HG02973 (cell line): ENCODE data around the gene TRIM40.
"Not testable (repeated sequence)": the region's sequence is repeated elsewhere in the genome, so short reads cannot be mapped to it uniquely, and the experiment has no call there.

Source experiments
- ATAC-seq: cut with Tn5 transposase; IDR thresholded peaks from one replicate; pipeline ENCODE4 v1.9.1; 2021; ENCODE audit warnings: moderate library complexity; ENCODE audit not compliant: unreplicated experiment

TRIM40 gene

GRCh38 chr6:30162265-30163089 lies 26.5 kb downstream of the TRIM40 start:
- no peak for ATAC-seq

GRCh38 chr6:30163090-30163917 lies 27.4 kb downstream of the TRIM40 start, which contains the start of gene TRIM15:
Gene TRIM15, plus strand, starts transcription at chr6:30163546. Its CDS starts 139 bp downstream, at chr6:30163685.
- ATAC-seq: no peak

DNA sequence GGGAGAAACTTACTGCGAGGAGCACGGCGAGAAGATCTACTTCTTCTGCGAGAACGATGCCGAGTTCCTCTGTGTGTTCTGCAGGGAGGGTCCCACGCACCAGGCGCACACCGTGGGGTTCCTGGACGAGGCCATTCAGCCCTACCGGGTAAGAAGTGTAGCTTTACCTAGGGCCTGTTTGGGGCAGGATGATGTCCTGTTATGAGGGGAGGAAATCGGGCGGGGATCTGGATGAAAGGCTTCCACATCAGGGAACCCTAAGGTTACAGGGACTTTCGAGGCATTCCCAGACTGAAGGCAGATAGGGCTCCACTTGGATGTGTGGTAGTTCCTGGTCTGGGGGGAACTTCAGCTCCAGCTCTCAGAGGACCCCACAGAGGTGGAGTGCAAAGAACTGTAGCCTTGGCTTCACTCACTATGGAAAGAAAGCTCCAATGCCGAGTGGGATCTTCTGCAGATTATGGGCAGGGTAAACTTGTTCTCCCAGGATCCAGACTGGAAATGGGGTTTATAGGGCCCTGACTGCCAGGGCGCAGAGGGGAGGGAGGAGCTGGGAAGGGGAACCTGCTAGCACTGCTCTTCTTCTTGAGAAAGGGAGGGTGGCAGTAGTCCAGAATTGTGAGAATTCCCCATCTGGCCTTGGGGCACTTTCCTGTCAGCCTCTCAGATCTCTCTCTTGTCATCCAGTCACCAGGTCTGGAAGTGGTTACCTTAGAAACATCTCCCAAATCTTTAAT lies 28.1 kb downstream of the TRIM40 start:
- ATAC-seq: no peak

- no peak for ATAC-seq
Measured at GRCh38 chr6:30164714-30165113, 28.8 kb downstream of the TRIM40 start.

- not testable (repeated sequence) for ATAC-seq
Measured at GRCh38 chr6:30165238-30165637, 29.3 kb downstream of the TRIM40 start.

DNA sequence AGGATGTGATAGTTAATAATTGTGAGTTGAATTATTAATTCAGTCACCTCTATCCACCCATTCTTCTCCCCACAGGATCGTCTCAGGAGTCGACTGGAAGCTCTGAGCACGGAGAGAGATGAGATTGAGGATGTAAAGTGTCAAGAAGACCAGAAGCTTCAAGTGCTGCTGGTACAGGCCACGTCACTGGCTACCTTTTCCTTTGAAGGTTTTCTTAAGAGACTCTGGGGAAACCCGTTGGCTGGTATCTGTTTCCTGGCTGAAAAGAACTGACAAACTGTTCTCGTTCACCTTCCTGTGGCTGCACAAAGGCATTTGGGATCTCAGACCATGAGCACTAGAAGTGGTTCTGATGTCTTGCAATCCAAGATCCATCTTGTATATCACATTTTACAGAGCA lies 31.2 kb downstream of the TRIM40 start:
- ATAC-seq: no peak

GRCh38 chr6:30168741-30169140 lies 32.8 kb downstream of the TRIM40 start:
- no peak for ATAC-seq

DNA sequence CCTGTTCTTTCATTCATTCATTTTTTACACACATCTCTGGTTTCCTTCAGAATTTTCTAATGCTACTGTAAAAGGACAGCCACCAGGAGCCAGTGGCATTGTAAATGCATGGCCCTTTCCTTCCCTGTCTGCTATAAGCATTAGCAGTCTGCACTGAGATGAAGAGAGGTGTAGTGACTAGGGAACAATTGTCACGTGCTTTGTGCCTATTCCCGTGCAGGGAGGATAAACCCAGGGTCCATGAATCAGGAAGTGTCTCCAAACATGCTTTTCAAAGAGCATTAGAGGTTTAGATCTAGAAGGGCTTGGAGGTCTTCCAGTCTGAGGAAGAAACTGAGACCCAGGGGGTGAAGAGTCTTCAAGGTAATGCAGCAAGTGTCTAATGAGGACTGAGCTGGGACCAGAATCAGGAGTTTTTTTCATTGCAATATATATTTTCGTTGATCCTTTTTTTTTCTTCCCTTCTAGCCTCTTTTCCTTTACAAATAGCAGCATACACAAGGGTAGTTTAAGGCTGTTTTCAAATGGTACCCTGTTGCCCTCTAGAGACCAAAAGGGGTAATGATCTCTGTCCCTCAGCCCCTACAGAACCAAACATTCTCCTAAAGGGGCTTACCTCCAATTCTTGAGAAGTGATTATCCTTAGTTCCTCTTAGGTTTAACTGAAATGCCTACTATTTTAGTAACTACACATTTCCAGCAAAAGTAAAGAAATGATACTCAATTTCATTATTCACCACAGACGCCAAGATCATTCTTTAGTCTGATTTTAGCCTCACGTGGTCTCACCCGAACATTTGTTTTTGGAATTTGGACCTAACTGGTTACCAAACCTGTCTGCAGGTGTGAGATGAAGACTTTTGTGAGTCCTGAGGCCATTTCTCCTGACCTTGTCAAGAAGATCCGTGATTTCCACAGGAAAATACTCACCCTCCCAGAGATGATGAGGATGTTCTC lies 34.0 kb downstream of the TRIM40 start:
- ATAC-seq: no peak

DNA sequence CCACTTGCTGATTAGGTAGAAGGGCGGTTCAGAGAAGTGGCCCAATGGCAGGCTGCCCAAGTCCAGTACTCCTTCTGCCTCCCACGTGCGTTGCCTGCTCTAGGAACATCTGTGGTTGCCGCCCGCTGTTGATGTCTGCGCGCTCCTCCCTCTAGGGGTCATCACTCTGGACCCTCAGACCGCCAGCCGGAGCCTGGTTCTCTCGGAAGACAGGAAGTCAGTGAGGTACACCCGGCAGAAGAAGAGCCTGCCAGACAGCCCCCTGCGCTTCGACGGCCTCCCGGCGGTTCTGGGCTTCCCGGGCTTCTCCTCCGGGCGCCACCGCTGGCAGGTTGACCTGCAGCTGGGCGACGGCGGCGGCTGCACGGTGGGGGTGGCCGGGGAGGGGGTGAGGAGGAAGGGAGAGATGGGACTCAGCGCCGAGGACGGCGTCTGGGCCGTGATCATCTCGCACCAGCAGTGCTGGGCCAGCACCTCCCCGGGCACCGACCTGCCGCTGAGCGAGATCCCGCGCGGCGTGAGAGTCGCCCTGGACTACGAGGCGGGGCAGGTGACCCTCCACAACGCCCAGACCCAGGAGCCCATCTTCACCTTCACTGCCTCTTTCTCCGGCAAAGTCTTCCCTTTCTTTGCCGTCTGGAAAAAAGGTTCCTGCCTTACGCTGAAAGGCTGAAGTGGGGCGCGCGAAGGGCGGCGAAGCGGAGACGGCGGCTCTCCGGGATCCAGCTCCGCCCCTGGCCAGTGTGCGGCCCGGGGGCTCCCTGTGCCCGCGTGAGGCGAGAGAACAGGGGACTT lies 35.9 kb downstream of the TRIM40 start:
- ATAC-seq: no peak

DNA sequence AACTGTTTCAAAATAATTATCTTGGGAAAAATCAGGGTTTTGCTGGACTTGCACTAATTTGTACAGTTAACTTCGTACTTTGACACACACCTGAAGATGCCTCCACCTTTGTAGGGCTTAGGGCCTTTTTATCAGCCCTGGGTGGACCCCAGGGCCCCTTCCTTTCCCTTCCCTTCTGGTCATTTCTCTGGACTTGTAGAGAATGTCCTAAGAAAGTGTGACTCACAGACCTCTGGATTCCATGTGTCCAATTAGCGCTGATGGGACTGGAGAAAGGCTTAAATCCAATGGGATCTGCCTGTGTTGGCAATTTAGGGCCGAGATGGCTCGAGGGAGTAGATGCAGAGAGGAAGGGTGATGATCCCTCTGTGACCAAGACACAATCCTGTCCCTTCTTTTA lies 36.7 kb downstream of the TRIM40 start:
- ATAC-seq: no peak

DNA sequence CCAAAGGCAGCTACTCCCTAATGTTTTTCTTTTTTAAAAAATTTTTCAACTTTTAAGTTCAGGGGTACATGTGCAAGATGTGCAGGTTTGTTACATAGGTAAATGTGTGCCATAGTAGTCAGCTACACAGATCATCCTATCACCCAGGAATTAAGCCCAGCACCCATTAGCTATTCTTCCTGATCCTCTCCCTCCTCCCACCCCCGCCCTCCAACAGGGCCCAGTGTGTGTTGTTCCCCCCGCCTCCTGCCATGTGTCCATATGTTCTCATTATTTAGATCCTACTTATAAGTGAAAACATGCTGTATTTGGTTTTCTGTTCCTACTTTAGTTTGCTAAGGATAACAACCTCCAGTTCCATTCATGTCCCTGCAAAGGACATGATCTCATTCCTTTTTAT lies 39.8 kb downstream of the TRIM40 start:
- no peak for ATAC-seq

- no peak for ATAC-seq
Measured at GRCh38 chr6:30178837-30179236, 42.9 kb downstream of the TRIM40 start.

DNA sequence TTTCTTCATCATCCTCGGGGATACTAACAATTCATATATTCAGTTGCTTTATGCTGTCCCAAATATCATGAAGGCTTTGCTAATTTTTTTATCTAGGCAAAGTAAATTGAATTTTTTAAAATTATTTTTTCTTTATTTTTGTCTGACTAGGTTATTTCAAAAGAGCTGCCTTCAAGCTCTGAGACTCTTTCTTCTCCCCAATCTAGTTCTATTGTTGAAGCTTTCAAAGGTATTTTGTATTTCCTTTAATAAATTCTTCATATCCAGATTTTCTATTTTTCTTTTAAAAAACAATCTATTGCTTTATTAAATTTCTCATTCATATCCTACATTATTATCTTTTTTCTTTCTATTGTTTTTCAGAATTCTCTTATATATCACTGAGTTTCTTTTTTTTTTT lies 44.2 kb downstream of the TRIM40 start:
- no peak for ATAC-seq

- ATAC-seq: no peak
Measured at GRCh38 chr6:30184417-30185031, 48.6 kb downstream of the TRIM40 start.

- ATAC-seq: no peak
Measured at GRCh38 chr6:30185846-30186484, 50.0 kb downstream of the TRIM40 start.

DNA sequence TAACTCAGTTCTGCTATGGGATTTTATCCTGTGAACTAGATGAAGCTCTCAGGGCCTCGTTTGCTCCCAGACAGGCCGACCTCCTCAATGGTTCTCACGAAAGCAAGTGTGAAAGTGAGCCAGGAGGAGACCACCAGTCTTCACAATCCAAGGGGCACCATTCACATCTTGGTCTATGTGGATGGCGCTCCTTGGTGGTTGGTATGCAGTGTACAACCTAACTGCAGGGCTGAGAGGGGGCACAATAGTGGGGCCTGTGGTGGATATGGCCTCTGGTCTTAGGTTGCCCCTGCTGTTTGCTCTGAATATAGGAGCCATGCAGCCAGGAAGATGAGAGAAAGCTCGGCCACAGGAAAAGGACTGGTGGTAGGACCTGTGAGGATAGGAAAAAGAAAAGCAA lies 52.6 kb downstream of the TRIM40 start:
- ATAC-seq: no peak

DNA sequence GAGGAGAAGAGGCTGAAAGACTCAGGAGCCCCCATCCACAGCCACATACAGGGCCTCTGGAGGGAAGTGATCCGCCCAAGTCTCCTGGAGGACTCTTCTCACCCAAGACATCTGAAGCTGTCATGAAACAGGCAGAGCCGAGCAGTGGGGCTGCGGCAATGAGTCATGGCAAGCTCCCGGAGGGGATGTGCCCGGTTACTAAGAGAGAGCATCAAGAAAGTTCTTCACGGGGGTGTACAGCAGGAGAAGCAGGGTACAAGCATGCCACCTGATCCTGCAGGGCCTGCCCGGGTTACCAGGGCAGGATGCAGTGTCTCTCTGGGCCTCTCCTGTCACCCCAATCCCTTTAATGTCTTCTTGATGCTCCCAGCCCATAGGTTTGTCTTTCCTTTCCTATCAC lies 56.1 kb downstream of the TRIM40 start:
- no peak for ATAC-seq
